ENCODE measurements around the gene SPAG9.

Gene SPAG9

DNA sequence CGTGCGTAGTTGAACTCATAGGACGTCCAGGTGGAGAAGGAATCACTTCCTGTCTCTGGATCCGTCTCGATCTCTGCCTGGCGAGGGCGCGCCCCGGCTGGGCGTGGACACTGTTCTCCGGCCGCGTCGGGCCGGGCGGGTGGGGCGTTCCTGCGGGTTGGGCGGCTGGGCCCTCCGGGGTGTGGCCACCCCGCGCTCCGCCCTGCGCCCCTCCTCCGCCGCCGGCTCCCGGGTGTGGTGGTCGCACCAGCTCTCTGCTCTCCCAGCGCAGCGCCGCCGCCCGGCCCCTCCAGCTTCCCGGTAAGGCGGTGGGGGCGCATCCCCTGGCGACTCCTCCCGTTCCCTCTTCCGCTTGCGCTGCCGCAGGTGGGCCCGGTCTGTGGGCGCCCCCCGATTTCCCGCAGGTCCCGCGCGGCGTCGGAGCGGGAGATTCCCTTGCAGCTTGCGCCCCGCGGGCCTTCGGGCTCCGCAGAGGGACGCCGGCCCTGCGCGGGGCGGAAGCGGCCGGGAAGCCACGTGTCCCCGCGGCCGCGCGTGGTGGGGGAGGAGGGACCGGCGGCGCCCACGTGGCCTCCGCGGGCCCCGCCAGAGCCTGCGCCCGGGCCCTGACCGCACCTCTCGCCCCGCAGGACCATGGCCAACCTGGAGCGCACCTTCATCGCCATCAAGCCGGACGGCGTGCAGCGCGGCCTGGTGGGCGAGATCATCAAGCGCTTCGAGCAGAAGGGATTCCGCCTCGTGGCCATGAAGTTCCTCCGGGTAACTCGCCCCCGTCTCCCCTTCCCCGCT lies 45.7 kb upstream of the SPAG9 start, which contains the start of gene NME2 (continued):
- TF ChIP-seq, protein P1, sequence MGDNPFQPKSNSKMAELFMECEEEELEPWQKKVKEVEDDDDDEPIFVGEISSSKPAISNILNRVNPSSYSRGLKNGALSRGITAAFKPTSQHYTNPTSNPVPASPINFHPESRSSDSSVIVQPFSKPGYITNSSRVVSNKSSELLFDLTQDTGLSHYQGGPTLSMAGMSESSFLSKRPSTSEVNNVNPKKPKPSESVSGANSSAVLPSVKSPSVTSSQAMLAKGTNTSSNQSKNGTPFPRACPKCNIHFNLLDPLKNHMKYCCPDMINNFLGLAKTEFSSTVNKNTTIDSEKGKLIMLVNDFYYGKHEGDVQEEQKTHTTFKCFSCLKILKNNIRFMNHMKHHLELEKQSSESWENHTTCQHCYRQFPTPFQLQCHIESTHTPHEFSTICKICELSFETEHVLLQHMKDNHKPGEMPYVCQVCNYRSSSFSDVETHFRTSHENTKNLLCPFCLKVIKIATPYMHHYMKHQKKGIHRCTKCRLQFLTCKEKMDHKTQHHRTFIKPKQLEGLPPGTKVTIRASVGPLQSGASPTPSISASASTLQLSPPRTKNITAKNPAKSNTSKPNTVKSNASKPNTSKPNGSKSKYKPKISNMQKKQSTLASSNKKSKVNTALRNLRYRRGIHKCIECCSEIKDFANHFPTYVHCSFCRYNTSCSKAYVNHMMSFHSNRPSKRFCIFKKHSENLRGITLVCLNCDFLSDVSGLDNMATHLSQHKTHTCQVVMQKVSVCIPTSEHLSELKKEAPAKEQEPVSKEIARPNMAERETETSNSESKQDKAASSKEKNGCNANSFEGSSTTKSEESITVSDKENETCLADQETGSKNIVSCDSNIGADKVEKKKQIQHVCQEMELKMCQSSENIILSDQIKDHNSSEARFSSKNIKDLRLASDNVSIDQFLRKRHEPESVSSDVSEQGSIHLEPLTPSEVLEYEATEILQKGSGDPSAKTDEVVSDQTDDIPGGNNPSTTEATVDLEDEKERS (tag by site-specific recombination; IDR thresholded peaks at IDR 0.05), result no peak
- TF ChIP-seq, protein P2, sequence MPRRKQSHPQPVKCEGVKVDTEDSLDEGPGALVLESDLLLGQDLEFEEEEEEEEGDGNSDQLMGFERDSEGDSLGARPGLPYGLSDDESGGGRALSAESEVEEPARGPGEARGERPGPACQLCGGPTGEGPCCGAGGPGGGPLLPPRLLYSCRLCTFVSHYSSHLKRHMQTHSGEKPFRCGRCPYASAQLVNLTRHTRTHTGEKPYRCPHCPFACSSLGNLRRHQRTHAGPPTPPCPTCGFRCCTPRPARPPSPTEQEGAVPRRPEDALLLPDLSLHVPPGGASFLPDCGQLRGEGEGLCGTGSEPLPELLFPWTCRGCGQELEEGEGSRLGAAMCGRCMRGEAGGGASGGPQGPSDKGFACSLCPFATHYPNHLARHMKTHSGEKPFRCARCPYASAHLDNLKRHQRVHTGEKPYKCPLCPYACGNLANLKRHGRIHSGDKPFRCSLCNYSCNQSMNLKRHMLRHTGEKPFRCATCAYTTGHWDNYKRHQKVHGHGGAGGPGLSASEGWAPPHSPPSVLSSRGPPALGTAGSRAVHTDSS (tag by site-specific recombination; IDR thresholded peaks at IDR 0.05), result no peak
- TF ChIP-seq SP3 (tag by site-specific recombination; IDR thresholded peaks at IDR 0.05), result peak; percentile 23; the same call in 1 of the 2 replicates
- TF ChIP-seq, protein P3, sequence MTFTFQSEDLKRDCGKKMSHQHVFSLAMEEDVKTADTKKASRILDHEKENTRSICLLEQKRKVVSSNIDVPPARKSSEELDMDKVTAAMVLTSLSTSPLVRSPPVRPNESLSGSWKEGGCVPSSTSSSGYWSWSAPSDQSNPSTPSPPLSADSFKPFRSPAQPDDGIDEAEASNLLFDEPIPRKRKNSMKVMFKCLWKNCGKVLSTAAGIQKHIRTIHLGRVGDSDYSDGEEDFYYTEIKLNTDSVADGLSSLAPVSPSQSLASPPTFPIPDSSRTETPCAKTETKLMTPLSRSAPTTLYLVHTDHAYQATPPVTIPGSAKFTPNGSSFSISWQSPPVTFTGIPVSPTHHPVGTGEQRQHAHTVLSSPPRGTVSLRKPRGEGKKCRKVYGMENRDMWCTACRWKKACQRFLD (tag by site-specific recombination; IDR thresholded peaks at IDR 0.05), result no peak
- TF ChIP-seq, protein P4, sequence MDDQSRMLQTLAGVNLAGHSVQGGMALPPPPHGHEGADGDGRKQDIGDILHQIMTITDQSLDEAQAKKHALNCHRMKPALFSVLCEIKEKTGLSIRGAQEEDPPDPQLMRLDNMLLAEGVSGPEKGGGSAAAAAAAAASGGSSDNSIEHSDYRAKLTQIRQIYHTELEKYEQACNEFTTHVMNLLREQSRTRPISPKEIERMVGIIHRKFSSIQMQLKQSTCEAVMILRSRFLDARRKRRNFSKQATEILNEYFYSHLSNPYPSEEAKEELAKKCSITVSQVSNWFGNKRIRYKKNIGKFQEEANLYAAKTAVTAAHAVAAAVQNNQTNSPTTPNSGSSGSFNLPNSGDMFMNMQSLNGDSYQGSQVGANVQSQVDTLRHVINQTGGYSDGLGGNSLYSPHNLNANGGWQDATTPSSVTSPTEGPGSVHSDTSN (CRISPR knock-in tag; IDR thresholded peaks at IDR 0.05), result 0 out of 2 replicates have a peak, but pooled peaks have one; percentile 20
- TF ChIP-seq ZNF19 (tag by site-specific recombination; IDR thresholded peaks at IDR 0.05; ENCODE audit: low read depth), result no peak
- TF ChIP-seq ZNF677 (tag by site-specific recombination; IDR thresholded peaks at IDR 0.05), result 0 out of 2 replicates have a peak, but pooled peaks have one; percentile 4
- peak; percentile 1; the same call in 1 of the 2 replicates for TF ChIP-seq ZNF843 (tag by site-specific recombination; IDR thresholded peaks at IDR 0.05)
- no peak for TF ChIP-seq REPIN1 (tag by site-specific recombination; IDR thresholded peaks at IDR 0.05; ENCODE audit: low read depth)
- TF ChIP-seq, protein P5, sequence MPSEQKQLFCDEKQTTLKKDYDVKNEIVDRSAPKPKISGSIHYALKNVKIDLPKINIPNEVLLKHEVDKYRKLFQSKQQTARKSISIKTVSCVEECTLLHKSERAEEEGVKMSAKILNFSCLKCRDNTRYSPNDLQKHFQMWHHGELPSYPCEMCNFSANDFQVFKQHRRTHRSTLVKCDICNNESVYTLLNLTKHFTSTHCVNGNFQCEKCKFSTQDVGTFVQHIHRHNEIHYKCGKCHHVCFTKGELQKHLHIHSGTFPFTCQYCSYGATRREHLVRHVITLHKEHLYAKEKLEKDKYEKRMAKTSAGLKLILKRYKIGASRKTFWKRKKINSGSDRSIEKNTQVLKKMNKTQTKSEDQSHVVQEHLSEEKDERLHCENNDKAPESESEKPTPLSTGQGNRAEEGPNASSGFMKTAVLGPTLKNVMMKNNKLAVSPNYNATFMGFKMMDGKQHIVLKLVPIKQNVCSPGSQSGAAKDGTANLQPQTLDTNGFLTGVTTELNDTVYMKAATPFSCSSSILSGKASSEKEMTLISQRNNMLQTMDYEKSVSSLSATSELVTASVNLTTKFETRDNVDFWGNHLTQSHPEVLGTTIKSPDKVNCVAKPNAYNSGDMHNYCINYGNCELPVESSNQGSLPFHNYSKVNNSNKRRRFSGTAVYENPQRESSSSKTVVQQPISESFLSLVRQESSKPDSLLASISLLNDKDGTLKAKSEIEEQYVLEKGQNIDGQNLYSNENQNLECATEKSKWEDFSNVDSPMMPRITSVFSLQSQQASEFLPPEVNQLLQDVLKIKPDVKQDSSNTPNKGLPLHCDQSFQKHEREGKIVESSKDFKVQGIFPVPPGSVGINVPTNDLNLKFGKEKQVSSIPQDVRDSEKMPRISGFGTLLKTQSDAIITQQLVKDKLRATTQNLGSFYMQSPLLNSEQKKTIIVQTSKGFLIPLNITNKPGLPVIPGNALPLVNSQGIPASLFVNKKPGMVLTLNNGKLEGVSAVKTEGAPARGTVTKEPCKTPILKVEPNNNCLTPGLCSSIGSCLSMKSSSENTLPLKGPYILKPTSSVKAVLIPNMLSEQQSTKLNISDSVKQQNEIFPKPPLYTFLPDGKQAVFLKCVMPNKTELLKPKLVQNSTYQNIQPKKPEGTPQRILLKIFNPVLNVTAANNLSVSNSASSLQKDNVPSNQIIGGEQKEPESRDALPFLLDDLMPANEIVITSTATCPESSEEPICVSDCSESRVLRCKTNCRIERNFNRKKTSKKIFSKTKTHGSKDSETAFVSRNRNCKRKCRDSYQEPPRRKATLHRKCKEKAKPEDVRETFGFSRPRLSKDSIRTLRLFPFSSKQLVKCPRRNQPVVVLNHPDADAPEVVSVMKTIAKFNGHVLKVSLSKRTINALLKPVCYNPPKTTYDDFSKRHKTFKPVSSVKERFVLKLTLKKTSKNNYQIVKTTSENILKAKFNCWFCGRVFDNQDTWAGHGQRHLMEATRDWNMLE (tag by site-specific recombination; conservative IDR thresholded peaks at IDR 0.05; ENCODE audit: low read depth), result no peak
- TF ChIP-seq ZNF350 (tag by site-specific recombination; IDR thresholded peaks at IDR 0.05), result no peak
- no peak for TF ChIP-seq GLI2 (tag by site-specific recombination; IDR thresholded peaks at IDR 0.05; ENCODE audit: borderline replicate concordance, low read depth)
- TF ChIP-seq MEIS1 (CRISPR knock-in tag; IDR thresholded peaks at IDR 0.05; ENCODE audit: borderline replicate concordance), result no peak
- TF ChIP-seq ZNF211 (tag by site-specific recombination; IDR thresholded peaks at IDR 0.05; ENCODE audit: low read depth), result no peak
- TF ChIP-seq ZNF184 (tag by site-specific recombination; IDR thresholded peaks at IDR 0.05), result no peak
- peak; percentile 66; the same call in 1 of the 2 replicates for TF ChIP-seq ZNF561 (tag by site-specific recombination; IDR thresholded peaks at IDR 0.05; ENCODE audit: borderline replicate concordance)
- peak; percentile 87 for TF ChIP-seq KLF1 (tag by site-specific recombination; IDR thresholded peaks at IDR 0.05)
- TF ChIP-seq, protein P6, sequence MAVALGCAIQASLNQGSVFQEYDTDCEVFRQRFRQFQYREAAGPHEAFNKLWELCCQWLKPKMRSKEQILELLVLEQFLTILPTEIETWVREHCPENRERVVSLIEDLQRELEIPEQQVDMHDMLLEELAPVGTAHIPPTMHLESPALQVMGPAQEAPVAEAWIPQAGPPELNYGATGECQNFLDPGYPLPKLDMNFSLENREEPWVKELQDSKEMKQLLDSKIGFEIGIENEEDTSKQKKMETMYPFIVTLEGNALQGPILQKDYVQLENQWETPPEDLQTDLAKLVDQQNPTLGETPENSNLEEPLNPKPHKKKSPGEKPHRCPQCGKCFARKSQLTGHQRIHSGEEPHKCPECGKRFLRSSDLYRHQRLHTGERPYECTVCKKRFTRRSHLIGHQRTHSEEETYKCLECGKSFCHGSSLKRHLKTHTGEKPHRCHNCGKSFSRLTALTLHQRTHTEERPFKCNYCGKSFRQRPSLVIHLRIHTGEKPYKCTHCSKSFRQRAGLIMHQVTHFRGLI (tag by site-specific recombination; IDR thresholded peaks at IDR 0.05), result peak; percentile 95
- TF ChIP-seq HOXC10 (CRISPR knock-in tag; IDR thresholded peaks at IDR 0.05), result peak; percentile 93; the same call in 1 of the 2 replicates
- TF ChIP-seq ZFP37 (tag by site-specific recombination; IDR thresholded peaks at IDR 0.05), result no peak
- no peak for TF ChIP-seq HOXA7 (CRISPR knock-in tag; IDR thresholded peaks at IDR 0.05; ENCODE audit: borderline replicate concordance)
- no peak for TF ChIP-seq ZNF114 (tag by site-specific recombination; IDR thresholded peaks at IDR 0.05)
